Measurements from ENCODE around the gene GALNT10.
A peak's percentile ranks its signal among the peaks of the same experiment; 100 is the strongest.
"Not testable (repeated sequence)": the region's sequence is repeated elsewhere in the genome, so short reads cannot be mapped to it uniquely, and the experiment has no call there.

Gene GALNT10

GRCh38 chr5:154335065-154335448, 144.5 kb downstream of the GALNT10 start:
- FAIRE-seq, result no peak
- DNase-seq (ENCODE audit: extremely low spot score, insufficient read length, low read depth), result no peak

- no peak for DNase-seq (ENCODE audit: extremely low spot score, insufficient read length, low read depth)
- FAIRE-seq, result no peak
Measured at GRCh38 chr5:154341620-154342019, 151.1 kb downstream of the GALNT10 start.

GRCh38 chr5:154342211-154342610, 151.7 kb downstream of the GALNT10 start:
- no peak for FAIRE-seq

DNA sequence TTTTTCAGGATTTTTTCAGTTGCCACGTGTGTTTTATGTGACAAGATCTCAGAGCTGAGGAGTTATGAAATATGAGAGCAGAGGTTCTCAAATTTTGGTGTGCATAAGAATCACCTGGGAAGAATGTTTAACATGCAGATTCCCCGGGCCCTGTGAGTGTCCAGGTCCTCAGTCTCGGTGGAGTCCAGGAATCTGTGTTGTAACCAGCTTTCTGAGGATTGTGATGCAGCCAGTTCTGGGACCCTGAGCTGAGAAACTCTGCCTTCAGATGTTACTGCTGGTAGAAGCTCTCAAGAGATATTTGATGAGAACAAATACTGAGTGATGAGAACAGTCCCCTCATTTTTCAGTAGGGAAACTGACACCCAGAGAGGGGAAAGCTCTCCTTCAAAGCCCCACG, 152.4 kb downstream of the GALNT10 start:
- DNase-seq (ENCODE audit: extremely low spot score, insufficient read length, low read depth) (no peak), FAIRE-seq (no peak)

More at GRCh38 chr5:154342211-154342610, 151.7 kb downstream of the GALNT10 start:
- no peak for DNase-seq (ENCODE audit: extremely low spot score, insufficient read length, low read depth)

DNA sequence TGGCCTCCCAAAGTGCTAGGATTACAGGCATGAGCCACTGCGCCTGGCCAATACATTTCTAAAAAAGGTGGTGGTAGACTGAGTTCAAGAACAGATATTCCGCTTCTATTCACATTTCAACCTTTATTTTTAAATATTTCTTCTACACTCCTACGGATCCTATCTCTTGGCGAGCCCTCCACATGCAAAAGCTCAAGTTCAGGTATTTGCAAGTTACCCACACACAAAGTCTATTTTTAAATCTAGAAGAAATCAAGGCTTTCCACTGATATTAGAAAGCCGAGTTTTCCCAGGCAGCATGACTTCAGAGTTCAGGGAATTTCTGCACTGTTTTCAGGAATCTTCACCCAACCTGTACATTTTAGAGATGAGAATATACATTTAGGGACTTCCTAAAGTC, 153.9 kb downstream of the GALNT10 start:
- FAIRE-seq (no peak), DNase-seq (ENCODE audit: extremely low spot score, insufficient read length, low read depth) (no peak)

- FAIRE-seq (peak; percentile 87), DNase-seq (ENCODE audit: extremely low spot score, insufficient read length, low read depth) (no peak)
Measured at GRCh38 chr5:154345255-154345952, 154.9 kb downstream of the GALNT10 start.

DNA sequence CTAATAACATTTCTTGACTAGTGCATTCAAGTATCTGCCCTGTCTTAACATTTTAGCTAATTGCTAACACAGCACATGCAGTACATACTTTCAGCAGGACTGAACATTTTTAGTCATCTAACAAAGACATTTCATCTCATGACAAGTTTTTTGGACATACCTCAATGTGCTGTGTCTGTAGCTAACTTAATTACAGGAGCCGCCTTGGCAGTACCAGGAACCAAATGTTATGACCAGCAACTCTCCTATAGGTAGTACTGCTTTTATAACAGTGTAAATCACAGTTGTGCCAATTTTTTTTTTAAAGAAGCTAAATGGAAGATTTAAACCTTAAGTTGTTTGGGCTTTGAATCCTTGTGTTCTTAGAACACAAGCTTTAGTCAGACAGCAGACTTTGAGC, 155.9 kb downstream of the GALNT10 start:
- FAIRE-seq, result no peak
- no peak for DNase-seq (ENCODE audit: extremely low spot score, insufficient read length, low read depth)

DNA sequence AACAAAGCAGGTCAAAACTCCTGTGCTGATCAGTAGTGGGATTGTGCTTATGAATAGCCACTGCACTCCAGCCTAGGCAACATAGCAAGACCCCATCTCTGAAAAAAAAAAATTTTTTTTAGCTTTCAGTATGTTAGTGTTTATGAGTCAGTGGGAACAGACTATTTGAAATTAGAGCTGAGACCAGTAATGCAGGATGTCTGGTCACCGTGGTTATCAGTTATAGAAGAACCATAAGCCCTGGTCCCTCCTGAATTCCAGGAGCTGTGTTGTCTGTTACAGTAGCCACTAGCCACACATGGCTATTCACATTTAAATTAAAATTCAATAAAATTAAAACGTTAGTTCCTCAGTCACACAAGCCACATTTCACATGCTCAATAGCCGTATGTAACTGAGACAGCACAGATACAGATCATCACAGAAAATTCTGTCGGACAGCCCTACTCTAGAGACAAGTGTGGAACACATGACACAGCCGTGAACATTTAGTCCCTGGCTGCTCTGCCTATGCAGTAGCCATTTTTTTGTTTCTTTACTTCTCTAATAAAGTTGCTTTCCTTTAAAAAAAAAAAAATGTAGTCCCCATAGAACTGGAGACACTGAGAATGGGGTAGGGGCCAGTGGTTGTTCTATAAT, 159.2 kb downstream of the GALNT10 start:
- no peak for FAIRE-seq

GRCh38 chr5:154351141-154351540, 160.6 kb downstream of the GALNT10 start:
- FAIRE-seq, result no peak
- no peak for DNase-seq (ENCODE audit: extremely low spot score, insufficient read length, low read depth)

More for the DNA sequence above, 159.2 kb downstream of the GALNT10 start:
- no peak for DNase-seq (ENCODE audit: extremely low spot score, insufficient read length, low read depth)

DNA sequence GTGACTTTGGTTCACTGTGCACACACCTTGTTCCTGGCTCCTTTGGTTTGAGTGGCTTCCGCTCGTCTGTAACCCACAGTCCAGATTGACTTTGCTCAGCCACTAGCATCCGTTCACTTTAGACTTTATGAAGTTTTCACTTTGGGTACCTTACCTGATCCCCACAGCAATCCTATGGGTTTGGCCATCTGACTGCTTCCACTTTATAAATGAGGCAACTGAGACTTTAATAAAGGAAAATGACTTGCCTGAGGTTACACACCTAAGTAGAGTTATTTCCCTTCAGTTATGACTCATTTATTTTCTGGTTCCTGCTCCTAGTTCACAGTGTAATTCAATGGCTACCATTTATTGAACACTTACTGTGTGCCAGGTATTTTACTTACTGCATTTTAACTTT, 161.0 kb downstream of the GALNT10 start:
- FAIRE-seq, result peak; percentile 67
- no peak for DNase-seq (ENCODE audit: extremely low spot score, insufficient read length, low read depth)

DNA sequence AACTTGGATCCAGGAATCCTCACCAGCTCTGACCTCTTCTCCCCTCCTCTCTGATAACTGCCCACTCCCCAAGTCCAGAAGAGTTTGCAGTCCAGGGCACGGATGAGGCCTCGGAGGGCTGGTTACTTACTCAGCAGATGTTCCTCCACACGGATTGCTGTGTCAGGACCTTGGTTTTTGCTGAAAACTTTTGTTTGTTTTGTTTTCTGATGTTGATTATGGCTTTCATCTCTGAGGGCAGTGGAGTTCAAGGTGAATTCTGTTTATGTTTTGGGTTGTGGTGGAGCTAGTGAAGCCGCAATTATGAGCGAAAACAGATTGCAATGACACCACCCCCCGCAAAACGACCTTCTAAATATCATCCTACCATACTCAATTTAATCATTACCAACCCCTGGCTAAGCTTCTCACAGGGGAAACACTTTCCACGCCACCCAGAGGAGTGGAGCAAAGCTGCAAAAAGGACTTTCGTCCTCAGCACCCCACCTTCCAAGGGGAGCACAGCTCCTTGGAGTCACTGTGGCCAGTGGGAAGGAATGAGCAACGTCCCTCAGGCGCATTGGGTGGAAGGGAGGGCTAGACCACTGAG, 162.5 kb downstream of the GALNT10 start:
- FAIRE-seq (no peak), DNase-seq (ENCODE audit: extremely low spot score, insufficient read length, low read depth) (no peak)

DNA sequence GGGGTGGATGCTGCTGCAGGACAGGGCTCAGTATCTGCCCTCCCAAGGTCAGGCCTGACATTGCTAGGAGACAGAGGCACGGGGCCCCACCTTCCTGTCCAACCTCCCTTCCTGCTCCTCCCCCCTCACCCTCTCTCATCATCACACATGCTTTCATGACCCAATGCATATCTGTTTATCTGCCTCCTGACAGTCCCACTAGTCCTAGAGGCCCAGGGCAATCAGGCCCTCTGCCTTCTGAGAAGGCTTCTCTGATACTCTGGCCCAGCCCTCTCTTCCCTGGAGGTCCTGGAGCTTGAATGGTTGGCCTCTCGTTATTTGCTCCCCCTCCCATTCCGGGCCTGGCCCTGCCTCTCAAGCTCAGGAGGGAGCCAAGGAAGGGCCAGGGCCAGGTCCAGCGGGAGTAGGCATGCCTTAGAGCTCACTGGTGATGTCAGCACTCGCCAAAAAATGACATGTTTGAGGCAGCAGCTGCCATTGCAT, 164.6 kb downstream of the GALNT10 start:
- FAIRE-seq (no peak), DNase-seq (ENCODE audit: extremely low spot score, insufficient read length, low read depth) (no peak)

DNA sequence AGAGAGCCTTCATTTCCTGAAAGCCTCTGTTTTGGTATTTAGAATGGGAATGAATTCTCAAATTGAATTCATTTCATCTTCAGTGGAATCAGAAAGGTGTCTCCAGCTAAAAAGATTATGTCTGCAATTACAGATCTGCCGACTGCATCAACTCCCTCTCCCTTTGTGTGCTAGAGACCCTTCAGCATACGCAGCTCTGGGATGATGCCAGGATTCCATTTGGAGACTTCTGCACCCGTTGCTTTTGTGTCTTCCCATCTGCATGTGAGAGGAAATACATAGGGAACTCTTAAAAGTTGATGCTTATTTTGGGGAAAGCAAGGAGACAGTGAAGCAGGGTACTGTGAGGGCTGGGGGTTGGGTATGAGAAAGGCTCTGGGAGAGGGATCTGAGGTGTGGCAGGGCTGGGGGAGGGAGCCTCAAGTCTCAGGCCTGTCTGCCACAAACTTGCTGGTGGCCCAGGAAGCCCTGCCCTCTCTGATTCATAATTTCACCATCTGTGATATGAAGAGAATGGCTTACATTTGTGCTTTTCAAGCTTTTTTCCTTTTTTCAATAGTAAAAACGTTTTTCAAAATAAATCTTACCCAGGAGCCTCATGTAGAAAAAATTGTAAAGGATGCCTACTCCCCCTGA, 165.6 kb downstream of the GALNT10 start:
- DNase-seq (ENCODE audit: extremely low spot score, insufficient read length, low read depth) (no peak), FAIRE-seq (no peak)

- no peak for FAIRE-seq
- DNase-seq (ENCODE audit: extremely low spot score, insufficient read length, low read depth), result no peak
Measured at GRCh38 chr5:154356958-154357357, 166.4 kb downstream of the GALNT10 start.

GRCh38 chr5:154358516-154359220, 168.1 kb downstream of the GALNT10 start:
- FAIRE-seq, result no peak

GRCh38 chr5:154359221-154359573, 168.7 kb downstream of the GALNT10 start:
- no peak for DNase-seq (ENCODE audit: extremely low spot score, insufficient read length, low read depth)
- no peak for FAIRE-seq

More at GRCh38 chr5:154358516-154359220, 168.1 kb downstream of the GALNT10 start:
- DNase-seq (ENCODE audit: extremely low spot score, insufficient read length, low read depth), result no peak

- DNase-seq (ENCODE audit: extremely low spot score, insufficient read length, low read depth); FAIRE-seq: not testable (repeated sequence)
Measured at GRCh38 chr5:154360241-154360640, 169.7 kb downstream of the GALNT10 start.

DNA sequence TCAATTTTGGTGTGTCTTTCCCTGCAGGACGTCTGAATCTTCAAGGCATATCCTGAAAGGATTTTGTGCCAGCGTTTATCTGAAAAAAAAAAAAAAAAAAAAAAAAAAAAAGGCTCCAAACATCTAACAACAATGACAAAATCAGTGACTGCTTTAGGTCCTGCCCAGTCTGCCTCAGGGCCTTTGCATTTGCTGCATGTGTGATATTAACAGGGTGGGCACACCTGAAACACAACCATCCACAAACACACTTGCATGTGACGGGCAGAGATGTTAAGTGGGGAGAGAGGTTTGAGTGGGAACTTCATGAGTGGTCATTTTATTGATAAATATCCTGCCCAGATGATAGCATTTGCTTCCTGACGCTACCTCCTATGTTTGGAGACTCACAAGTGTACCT, 172.9 kb downstream of the GALNT10 start:
- no peak for DNase-seq (ENCODE audit: extremely low spot score, insufficient read length, low read depth)
- no peak for FAIRE-seq

DNA sequence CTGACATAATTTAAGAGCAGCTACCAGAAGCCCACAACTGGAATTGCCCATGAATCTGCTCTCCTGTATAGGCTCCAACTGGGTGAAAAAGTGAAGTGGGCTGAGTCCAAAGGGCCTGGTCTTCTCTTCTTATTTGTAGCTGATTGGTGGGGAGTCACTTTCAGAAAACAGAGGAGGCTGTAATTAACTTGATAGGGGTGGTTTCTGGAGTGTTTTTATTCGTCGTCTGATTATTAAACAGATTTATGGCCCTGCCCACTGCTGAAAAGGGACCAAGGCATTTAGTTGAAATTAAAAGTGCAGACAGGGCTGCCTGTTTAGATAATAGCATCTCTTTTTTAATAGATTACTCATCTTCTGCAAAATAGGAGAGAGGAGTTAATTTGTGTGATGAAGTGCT, 174.2 kb downstream of the GALNT10 start:
- DNase-seq (ENCODE audit: extremely low spot score, insufficient read length, low read depth) (no peak), FAIRE-seq (no peak)

- DNase-seq (ENCODE audit: extremely low spot score, insufficient read length, low read depth) (no peak), FAIRE-seq (no peak)
Measured at GRCh38 chr5:154365823-154366222, 175.3 kb downstream of the GALNT10 start.
